NCI-H460 (cell line): Measurements from ENCODE around the gene PDHX. TPM values are rescaled to one million over a fixed set of nuclear protein-coding genes. Genes with fewer than 3 reads are reported as not detected.
"Not testable (repeated sequence)": the region's sequence is repeated elsewhere in the genome, so short reads cannot be mapped to it uniquely, and the experiment has no call there.

Experiments used
- DNase-seq: peaks from one replicate; pipeline ENCODE4 v3.0.0-alpha.2; 2016; ENCODE audit warnings: low read depth; ENCODE audit errors: extremely low read depth
- total RNA-seq: library from RNA; depleted of rRNA; stranded (reverse); fragments of >200 nt; shearing (Covaris generic); gene quantifications from 2 replicates; pipeline ENCODE4 v1.2.3, GENCODE V29; 2014

Gene PDHX
- total RNA-seq, 1 experiment from 2014 or later = 53.5 TPM

DNA sequence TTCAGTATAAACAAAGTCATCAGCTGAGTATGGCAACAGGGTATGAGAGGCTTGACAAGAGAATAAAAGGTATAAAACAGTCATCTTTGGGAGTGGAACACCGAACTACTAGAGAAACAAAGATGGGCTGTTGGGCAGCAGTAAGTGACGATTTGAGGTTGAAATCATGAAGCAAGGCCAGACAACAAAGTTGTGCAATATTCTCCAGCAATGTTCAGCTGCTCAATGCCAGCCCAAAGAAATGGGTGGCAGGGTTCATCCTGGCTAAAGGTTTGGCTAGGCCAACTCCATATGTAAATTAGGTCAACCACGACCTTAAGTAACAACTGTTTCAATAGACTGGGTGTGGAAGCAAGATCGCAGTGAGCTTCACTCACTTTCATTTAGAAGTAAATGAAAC lies 6.5 kb upstream of the PDHX start:
- no peak for DNase-seq

DNA sequence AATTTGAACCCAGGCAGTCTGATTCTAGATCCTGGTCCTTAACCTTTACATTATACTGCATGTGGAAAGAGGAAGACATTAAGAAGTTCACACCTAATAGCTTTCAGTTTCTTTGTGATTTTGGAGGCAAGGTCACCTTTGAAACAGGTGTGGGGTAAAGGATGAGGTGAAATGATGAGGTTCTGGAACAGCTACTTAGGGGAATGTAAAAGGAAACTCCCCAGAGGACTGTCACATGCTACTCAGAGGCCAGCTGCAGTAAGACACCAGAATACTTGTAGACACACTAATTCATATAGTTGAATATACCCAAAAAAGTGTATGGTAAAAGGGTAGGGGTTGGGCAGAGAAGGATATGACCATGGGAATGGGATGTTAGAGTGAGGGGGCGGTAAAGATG lies 5.6 kb upstream of the PDHX start:
- DNase-seq = no peak

GRCh38 chr11:34911676-34912075 lies 4.7 kb upstream of the PDHX start:
- DNase-seq = no peak

- DNase-seq = not testable (repeated sequence)
Observed at GRCh38 chr11:34913556-34913955, 2.9 kb upstream of the PDHX start.

GRCh38 chr11:34915136-34916014 lies 1.0 kb upstream of the PDHX start:
- no peak for DNase-seq

GRCh38 chr11:34916843-34917770 lies 689 bp downstream of the PDHX start:
- no peak for DNase-seq

GRCh38 chr11:34921156-34921555 lies 4.7 kb downstream of the PDHX start:
- DNase-seq = no peak

- DNase-seq = no peak
Observed at GRCh38 chr11:34924714-34925113, 8.3 kb downstream of the PDHX start.

DNA sequence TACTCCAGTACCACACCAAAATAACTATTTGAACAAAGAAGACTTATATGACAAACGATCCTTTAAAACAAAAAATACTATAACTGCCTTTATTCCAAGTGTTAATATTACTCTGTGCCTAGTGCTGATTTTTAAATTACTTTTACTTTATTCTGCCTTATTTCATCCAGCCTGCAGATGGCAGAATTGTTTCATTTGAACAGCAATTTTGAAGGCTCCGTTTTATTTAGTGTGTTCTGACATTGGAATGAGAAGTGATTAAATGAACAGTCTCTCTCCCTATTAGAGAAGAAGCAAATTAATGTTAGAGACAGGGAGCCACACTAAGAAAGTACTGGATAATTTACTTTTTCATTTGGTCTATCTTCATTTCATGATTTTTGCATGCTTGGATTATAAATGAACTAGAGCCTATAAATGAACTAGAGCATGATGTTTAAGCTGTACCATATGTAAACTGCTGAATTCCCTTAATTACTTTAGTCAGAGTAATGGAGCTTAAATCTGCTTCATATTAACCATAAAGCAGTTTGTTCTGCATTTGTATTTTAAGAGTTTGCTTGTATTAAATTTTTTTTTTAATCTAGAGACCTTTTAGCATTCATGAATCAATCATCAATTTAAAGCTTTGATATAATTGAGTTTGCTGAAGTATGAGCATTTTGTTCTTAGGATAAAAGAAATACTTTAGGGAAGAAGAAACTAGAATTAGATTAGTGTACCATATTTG lies 9.8 kb downstream of the PDHX start:
- peak; percentile 33 for DNase-seq

DNA sequence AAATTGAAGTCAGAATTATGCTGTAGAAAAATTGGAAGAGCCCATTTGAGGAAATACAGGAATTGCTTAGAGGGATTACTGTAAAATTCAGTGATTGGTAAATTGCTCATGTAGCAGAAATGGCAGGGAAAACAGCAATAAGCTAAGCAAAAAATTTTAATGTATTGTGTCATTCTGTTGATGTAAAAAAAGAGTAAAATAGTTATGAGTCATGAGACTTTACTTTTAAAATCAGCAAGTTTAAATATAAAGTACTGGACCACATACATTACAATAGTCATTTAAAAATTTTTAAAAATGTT lies 10.4 kb downstream of the PDHX start:
- no peak for DNase-seq

DNA sequence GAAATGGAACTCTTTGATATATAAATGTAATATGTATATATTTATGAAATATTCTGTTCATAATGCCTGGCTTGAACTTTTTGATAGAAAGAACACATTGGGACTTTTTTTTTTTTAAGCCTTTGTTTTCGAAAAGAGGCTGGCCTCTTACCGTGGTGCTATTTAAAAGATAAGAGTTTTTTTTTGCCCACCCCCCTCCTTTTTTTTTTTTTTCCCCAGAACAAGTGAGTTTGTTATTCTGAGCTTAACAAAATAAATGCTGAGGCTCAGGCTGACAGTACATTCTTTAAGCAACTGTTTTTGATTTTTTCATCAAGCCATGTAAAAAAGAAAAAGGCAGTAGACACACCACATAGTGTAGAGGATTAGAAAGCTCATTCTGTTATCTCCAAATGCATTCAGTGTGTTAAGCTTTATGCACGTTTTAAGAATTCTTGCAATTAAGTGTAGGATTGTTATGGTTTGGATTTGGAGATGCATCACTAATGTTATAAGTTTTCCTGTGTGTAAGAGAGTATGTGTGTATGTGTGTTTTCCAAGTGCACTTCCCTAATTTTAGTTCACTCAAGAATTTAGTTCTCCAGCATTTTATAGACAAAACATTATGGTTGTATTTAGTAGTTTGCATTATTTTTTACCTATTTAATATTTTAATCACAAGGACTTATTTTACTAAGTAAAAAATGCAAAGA lies 12.0 kb downstream of the PDHX start:
- no peak for DNase-seq

DNA sequence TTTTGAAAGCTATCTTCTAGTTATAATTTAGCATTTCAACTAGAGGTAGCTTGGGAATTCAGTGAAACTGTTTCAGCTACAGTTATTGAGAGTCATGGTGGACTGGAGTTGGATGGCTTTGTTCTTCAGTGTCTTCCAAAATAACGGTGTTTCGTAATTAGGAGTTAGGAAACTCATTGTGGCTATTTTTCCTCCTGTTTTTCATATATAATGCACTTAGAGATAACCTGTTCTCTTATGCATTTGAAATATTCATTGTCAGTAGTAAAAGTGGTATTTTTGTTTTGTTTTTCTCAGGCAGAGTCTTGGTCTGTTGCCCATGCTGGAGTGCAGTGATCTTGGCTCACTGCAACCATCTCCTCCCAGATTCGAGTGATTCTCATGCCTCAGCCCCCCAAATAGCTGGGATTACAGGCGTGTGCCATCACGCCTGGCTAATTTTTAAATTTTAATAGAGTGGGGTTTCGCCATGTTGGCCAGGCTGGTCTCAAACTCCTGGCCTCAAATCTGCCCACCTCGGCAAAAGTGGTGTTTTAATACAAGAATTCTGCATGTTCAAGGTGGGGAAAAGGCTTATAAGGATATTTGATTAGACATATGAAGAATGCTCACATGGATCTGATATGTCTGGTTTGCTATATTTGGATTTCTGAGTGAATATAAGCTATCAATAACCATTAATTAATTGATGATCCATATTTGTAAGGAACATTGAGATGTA lies 12.7 kb downstream of the PDHX start:
- DNase-seq = no peak

GRCh38 chr11:34929794-34930763 lies 13.7 kb downstream of the PDHX start:
- no peak for DNase-seq

DNA sequence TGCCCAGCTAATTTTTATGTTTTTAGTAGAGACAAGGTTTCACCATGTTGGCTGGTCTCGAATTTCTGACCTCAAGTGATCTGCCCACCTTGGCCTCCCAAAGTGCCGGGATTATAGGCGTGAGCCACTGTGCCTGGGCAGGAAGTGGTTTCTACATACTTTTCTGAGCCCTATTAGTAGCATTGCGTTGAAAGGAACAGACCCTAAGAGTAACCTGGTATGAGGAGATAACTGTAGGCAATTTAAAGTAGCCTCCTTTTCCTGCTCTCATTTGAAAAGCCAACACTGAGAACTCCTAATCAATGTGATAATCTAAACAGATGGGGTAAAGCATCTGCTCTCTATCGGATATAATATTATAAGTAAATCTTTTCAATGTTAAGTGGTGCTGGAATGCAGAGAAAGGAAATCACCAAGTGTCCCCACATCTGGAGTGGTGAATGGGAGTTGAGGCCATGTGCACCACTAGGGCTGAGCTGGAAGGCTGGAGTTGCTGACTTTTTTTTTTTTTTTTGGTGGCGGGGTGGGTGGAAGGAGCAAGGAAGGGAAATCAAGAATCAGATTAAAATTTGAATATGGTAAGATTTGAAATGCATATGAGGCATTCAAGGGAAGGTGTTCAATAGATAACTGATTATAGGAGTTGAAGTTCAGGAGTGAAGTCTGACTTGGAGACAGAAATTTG lies 20.7 kb downstream of the PDHX start:
- DNase-seq = no peak

- DNase-seq = no peak
Observed at GRCh38 chr11:34938611-34939010, 22.2 kb downstream of the PDHX start.

DNA sequence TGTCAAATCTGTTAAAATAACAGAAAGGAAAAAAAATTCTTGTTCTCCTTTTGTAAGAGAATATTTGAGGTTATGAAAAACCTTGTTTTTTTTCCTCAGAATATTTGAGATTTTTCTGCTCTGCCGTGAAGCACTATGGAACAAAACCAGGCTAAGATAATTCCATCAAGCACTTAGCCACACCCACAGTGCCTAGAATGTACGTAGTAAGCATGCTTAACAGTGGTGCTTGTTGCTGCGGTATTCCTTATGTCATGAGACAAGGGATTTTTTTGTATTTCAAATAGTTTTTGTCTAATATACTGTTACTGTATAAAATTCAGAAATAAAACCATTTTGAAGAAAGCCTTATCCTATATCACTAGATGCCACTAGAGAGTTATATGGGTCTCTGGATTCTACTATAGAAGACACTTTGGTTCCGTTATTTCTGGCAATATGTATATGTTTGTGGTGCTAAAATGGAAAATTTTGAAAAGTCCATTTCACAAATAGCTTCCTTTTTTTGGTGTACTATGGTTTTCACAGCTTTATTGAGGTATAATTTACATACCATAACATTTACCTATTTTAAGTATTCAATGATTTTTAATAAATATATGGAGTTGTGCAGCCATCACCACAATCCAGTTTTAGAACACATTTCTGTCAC lies 23.7 kb downstream of the PDHX start:
- no peak for DNase-seq

GRCh38 chr11:34941688-34942087 lies 25.3 kb downstream of the PDHX start:
- no peak for DNase-seq

- no peak for DNase-seq
Observed at GRCh38 chr11:34944692-34945091, 28.3 kb downstream of the PDHX start.
